ENCODE results near the gene LCE3E.

- TF ChIP-seq, protein P1, sequence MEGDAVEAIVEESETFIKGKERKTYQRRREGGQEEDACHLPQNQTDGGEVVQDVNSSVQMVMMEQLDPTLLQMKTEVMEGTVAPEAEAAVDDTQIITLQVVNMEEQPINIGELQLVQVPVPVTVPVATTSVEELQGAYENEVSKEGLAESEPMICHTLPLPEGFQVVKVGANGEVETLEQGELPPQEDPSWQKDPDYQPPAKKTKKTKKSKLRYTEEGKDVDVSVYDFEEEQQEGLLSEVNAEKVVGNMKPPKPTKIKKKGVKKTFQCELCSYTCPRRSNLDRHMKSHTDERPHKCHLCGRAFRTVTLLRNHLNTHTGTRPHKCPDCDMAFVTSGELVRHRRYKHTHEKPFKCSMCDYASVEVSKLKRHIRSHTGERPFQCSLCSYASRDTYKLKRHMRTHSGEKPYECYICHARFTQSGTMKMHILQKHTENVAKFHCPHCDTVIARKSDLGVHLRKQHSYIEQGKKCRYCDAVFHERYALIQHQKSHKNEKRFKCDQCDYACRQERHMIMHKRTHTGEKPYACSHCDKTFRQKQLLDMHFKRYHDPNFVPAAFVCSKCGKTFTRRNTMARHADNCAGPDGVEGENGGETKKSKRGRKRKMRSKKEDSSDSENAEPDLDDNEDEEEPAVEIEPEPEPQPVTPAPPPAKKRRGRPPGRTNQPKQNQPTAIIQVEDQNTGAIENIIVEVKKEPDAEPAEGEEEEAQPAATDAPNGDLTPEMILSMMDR (IDR thresholded peaks at IDR 0.05; ENCODE audit: insufficient read depth, low read length, poor library complexity, severe bottlenecking) = no peak
- TF ChIP-seq EZH2phosphoT487 (conservative IDR thresholded peaks at IDR 0.05; ENCODE audit: low read length) = no peak
Observed at GRCh38 chr1:152537496-152537895, 29.1 kb downstream of the LCE3E start.
